RWPE1 (cell line): ENCODE data around the gene PZP.
"Not testable (repeated sequence)": the region's sequence is repeated elsewhere in the genome, so short reads cannot be mapped to it uniquely, and the experiment has no call there.

Experiments used
- CTCF ChIA-PET: fragments of 350-600 bp; sonication (Branson Sonifier 250); formaldehyde crosslinking; extraction: SDS; loops from one replicate; lab custom pipeline; 2021; lab: Yijun Ruan, JAX
- POLR2A ChIA-PET: fragments of 400-600 bp; formaldehyde crosslinking; extraction: SDS; loops from one replicate; lab custom pipeline; 2020; ENCODE audit warnings: antibody characterized with exemption; ENCODE audit not compliant: low non-redundant PET; lab: Yijun Ruan, JAX
- DNase-seq: peaks from one replicate; pipeline ENCODE4 v3.0.0; 2012; ENCODE audit warnings: low spot score
- H3K27ac ChIP-seq: fragments of 450-650 bp; 2 replicates; pipeline ENCODE4 v1.5.1; 2017
- TF ChIP-seq, protein P1 (sequence below): fragments of 450-650 bp; conservative IDR thresholded peaks from 2 replicates; pipeline ENCODE4 v1.5.1; 2017; ENCODE audit warnings: low read depth, mild to moderate bottlenecking

The PZP gene

GRCh38 chr12:9248435-9248834, 40.2 kb upstream of the PZP start:
- H3K27ac ChIP-seq = no peak overlapping the region
- TF ChIP-seq, protein P1, sequence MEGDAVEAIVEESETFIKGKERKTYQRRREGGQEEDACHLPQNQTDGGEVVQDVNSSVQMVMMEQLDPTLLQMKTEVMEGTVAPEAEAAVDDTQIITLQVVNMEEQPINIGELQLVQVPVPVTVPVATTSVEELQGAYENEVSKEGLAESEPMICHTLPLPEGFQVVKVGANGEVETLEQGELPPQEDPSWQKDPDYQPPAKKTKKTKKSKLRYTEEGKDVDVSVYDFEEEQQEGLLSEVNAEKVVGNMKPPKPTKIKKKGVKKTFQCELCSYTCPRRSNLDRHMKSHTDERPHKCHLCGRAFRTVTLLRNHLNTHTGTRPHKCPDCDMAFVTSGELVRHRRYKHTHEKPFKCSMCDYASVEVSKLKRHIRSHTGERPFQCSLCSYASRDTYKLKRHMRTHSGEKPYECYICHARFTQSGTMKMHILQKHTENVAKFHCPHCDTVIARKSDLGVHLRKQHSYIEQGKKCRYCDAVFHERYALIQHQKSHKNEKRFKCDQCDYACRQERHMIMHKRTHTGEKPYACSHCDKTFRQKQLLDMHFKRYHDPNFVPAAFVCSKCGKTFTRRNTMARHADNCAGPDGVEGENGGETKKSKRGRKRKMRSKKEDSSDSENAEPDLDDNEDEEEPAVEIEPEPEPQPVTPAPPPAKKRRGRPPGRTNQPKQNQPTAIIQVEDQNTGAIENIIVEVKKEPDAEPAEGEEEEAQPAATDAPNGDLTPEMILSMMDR = no peak
- POLR2A ChIA-PET = no interaction called here
- no peak for DNase-seq
- CTCF ChIA-PET = interaction anchor here (0.6 kb wide), 1 partner anchor 354 kb away, joined by 3 read pairs; no protein-coding TSS in a partner anchor

DNA sequence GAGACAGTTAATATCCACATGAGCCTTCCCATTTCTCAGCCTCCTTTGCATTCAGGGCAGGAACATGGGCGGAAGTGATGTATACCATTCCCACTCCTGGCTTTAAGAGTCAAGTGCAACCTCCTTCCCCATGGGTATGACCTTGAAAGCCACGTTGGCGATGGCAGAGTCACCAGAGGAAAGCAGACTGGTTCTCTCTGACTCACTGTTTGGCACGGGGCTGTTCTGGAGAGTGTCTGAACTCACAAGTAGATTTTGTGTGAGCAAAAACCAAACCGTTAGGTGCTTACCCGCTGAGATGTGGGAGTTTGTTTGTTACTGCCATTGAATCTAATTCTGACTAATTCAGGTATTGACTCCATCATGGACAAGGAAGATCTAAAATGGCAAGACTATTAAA, 36.7 kb upstream of the PZP start:
- CTCF ChIA-PET = no interaction called here
- POLR2A ChIA-PET = no interaction called here
- no peak overlapping the region for H3K27ac ChIP-seq
- TF ChIP-seq, protein P1 = no peak
- DNase-seq = no peak

DNA sequence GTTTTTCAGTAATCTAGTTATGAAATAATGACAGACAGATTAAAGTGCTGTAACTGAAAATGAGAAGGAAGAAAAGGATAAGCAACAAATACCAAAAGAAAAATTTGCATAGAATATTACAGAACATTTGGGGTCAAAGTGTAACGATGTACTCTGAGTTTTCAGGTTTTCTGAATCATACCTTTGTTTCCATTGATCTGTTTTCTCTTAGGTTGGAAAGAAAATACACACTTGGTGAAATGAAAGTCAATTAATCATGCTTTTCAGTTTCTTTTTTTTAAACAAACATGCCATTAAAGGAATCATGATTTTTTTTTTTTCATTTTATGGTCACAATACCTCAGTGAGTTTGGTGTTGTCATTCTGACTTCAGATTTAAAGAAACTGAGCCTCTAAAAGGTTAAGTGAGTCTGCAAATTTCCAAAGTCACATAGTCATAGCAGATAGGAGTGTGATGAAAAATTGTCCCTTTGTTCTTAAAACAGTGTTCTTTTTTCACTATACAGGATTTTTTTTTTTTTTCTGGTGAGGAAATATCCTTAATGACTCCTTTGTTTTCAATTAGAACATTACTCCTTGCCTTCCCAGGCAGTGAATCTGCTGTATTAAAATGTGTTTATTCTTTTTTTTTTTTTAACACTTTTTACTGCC, 35.9 kb upstream of the PZP start:
- CTCF ChIA-PET = no interaction called here
- TF ChIP-seq, protein P1 = no peak
- POLR2A ChIA-PET = no interaction called here
- no peak overlapping the region for H3K27ac ChIP-seq
- no peak for DNase-seq

GRCh38 chr12:9241301-9241700, 33.1 kb upstream of the PZP start:
- TF ChIP-seq, protein P1 = no peak
- DNase-seq = no peak
- POLR2A ChIA-PET = no interaction called here
- no peak overlapping the region for H3K27ac ChIP-seq
- CTCF ChIA-PET = interaction anchor here (0.6 kb wide), 1 partner anchor 397 kb away, joined by 3 read pairs; no protein-coding TSS in a partner anchor

DNA sequence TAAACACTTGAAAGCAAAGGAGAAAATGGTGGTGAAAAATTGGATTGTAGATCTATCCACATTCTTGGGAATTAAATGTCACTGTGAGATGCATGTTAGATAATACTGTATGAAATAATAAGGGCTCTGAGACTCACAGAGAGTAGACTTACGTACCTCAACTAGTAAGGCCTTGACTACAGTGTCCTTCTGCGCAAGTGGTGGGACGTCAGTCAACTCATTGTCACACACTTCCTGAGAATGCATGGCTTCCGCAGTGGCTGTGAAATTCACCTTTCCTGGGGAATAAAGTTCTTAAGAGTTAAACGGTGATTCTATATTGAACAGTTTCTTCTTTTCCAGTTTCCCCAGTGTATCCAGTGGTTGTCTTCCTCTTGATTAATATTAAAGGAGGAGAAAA, 32.6 kb upstream of the PZP start:
- no peak for DNase-seq
- ChIA-PET POLR2A (no interaction called here), CTCF (no interaction called here)
- H3K27ac ChIP-seq = no peak overlapping the region
- TF ChIP-seq, protein P1 = no peak

DNA sequence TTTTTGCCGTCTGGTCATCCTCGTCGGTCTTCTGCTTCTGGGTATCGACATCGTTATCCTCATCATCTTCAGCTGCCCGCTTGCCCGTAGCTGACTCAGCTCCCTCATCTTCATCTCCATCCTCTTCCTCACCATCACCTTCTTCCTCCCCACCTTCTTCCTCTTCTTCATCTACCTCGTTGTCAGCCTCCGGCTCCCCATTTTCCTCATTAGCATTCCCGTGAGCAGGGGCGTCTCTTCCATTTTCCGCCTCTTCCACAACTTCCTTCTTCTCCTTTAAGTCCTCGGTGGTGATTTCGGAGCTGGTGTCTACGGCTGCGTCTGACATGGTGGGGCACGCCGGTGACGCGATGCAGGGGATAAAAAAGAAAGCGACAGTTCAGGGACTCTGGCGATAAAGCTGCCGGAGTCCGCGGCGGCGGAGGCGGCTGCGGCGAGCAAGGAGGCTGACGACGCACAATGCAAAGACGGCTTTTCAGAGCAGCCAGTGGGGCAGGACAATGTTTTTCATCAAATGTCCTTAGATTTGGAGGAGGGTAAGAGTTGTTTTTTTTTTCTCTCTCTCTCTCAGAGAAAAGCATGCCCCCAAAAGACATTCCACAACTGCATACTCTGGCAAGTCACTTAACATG, 31.9 kb upstream of the PZP start:
- CTCF ChIA-PET, H3K27ac ChIP-seq, DNase-seq, POLR2A ChIA-PET: not testable (repeated sequence)

- ChIA-PET CTCF (no interaction called here), POLR2A (no interaction called here)
- TF ChIP-seq, protein P1 = no peak
- H3K27ac ChIP-seq = no peak overlapping the region
- no peak for DNase-seq
Measured at GRCh38 chr12:9237286-9237685, 29.1 kb upstream of the PZP start.
